Right cardiac atrium (tissue), 5 donors: Measurements from ENCODE around the gene IFTAP. TPM values are rescaled to one million over a fixed set of nuclear protein-coding genes. Genes with fewer than 3 reads are reported as not detected.
"Not testable (repeated sequence)": the region's sequence is repeated elsewhere in the genome, so short reads cannot be mapped to it uniquely, and the experiment has no call there.

Experiments
- ATAC-seq, 2 donors: fragments of 200-7000 bp; cut with Tn5 transposase; one replicate each; pipeline versions ENCODE4 v1.8.0 to v1.9.1; 2020; ENCODE audit warnings: moderate library complexity in 2 of 2, mild to moderate bottlenecking in 1 of 2
- DNase-seq, 3 donors: peaks; one replicate each; pipeline ENCODE4 v3.0.0-alpha.2; 2020
- H3K27ac ChIP-seq: one replicate; pipeline ENCODE4 v1.5.1; 2013; ENCODE audit warnings: mild to moderate bottlenecking, low read length, control low read depth, moderate library complexity
- H3K27me3 ChIP-seq: one replicate; pipeline ENCODE4 v1.6.1; 2013; ENCODE audit not compliant: control insufficient read depth, insufficient read depth
- H3K4me1 ChIP-seq: one replicate; pipeline ENCODE4 v1.6.1; 2013; ENCODE audit warnings: low read length; ENCODE audit not compliant: control insufficient read depth, insufficient read depth
- H3K4me3 ChIP-seq: one replicate; pipeline ENCODE4 v1.5.1; 2013; ENCODE audit warnings: low read length, control low read depth
- H3K9me3 ChIP-seq: one replicate; pipeline ENCODE4 v1.6.1; 2013; ENCODE audit warnings: low read length; ENCODE audit not compliant: control insufficient read depth
- WGBS: extraction: QIAGEN DNeasy Blood & Tissue Kit; methylation state at CpG from one replicate; pipeline ENCODE4 v1.1.7; 2013; 5-methylcytosine and 5-hydroxymethylcytosine counted together
- intact Hi-C, 4 donors: fragments of 100-400 bp; cut with DNase I; formaldehyde crosslinking; loops; one replicate each; pipeline versions ENCODE4 v1.11.0 to v1.14.0; 2022 to 2023
- long read RNA-seq, 4 donors: library from polyadenylated mRNA; unstranded; transcript quantifications; one replicate each; pipeline ENCODE4 v2.0.0, GENCODE V29; 2020 to 2021
- polyA plus RNA-seq: library from polyadenylated mRNA; stranded (reverse); fragments of 200-250 nt; gene quantifications from one replicate; pipeline ENCODE4 v1.2.3, GENCODE V29; 2013
- total RNA-seq, 4 donors: library from RNA; stranded (reverse); fragmentation: NEBNext Ultra II Directional; extraction: Animal tissue kit (Norgen Biotek cat#: 25700); gene quantifications; one replicate each; pipeline ENCODE4 v1.2.1, GENCODE V29; 2021
- donor health status: healthy with polysubstance abuse.
- donor health status: DM: no; HTN: yes; CAD: no.
- donor health status: DM: no; HTN: no; CAD: no.
- donor health status: DM: no; HTN: yes; CAD: no; lungs with severe emphysema.
- donor health status: DM: yes; HTN: yes; CAD: no.

The IFTAP gene, protein sequence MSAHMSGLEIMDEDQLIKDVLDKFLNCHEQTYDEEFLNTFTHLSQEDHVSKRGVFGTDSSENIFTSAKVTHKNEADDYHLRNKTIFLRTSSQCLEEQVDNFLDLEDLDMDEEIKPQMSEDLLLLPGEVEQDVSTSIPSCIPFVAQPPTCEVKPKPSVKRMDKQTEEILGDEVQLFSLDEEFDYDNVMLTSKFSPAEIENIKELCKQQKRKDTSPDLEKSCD
- total RNA-seq (10 to 100 TPM; 28.3 to 43.7 (median 39.5) TPM), polyA plus RNA-seq (89.2 TPM)
- long read RNA-seq, donor 1, transcript C11orf74-208 (6 exons, 694 nt) = major isoform, 13 of 31 reads
- long read RNA-seq, donor 1, transcript C11orf74-201 (6 exons, 863 nt) = minor isoform, 12 of 31 reads
- long read RNA-seq, donor 1, partial matches to known transcripts = 0 of 31 reads
- long read RNA-seq, donor 1, other reads (novel, unspliced or antisense) = 2 of 31 reads
- long read RNA-seq, donor 2, transcript C11orf74-208 (6 exons, 694 nt) = minor isoform, 5 of 21 reads
- long read RNA-seq, donor 2, transcript C11orf74-201 (6 exons, 863 nt) = major isoform, 11 of 21 reads
- long read RNA-seq, donor 2, partial matches to known transcripts = 0 of 21 reads
- long read RNA-seq, donor 2, other reads (novel, unspliced or antisense) = 4 of 21 reads
- long read RNA-seq, donor 3, transcript C11orf74-201 (6 exons, 863 nt) = minor isoform, 6 of 30 reads
- long read RNA-seq, donor 3, transcript C11orf74-208 (6 exons, 694 nt) = major isoform, 12 of 30 reads
- long read RNA-seq, donor 3, partial matches to known transcripts = 0 of 30 reads
- long read RNA-seq, donor 3, other reads (novel, unspliced or antisense) = 5 of 30 reads
- long read RNA-seq, donor 4, transcript C11orf74-201 (6 exons, 863 nt) = major isoform, 6 of 14 reads
- long read RNA-seq, donor 4, partial matches to known transcripts = 0 of 14 reads
- long read RNA-seq, donor 4, other reads (novel, unspliced or antisense) = 1 of 14 reads

DNA sequence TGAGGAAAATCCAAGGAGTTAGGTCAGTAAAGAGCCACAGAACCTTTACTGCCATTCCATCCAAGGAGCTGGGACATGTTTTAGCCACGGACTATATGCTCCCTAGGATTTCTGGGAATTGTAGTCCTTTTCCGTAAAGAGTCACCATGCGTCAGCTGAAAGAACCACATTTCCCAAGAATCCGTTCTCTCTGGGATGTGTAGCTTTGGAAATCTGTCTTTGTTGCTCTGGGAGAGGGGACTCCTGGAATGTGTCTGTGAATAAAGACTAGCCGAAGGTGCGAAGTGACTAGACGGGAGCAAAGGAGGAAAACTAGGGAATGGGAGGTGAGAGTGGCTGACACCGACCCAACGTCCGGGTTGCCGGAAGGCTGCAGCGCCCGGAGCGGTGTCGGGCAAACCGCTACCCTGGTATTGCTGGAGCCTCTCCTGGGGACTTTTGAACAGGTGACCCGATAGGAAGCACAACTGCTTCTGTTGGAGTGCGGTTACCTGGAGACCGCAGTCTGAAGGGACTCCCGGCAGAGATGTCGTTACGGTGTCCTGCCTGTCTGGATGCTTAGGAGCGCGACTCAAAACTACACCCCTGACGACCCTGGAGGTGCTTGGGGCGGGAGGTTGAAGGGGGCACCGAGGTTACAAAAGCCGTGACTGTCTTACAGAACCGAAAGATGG is at the start of gene IFTAP:
Gene IFTAP, plus strand, starts transcription at position 187 of the 674 bp plus-strand sequence. CDS start 15,602 bp downstream, outside the sequence.
- DNase-seq = peak; percentile 12 to 49 (median 46)
- WGBS = under 1% methylated on average over 29 of the region's 29 CpGs
- Histone ChIP-seq H3K4me3 (peak within 1 kb of the TSS; percentile 85), H3K27me3 (no peaks in the 10 kb centered on the region), H3K4me1 (no peaks in the 10 kb centered on the region), H3K9me3 (no peaks in the 10 kb centered on the region), H3K27ac (peak within 1 kb of the TSS; percentile 34)
- peak; percentile 100 for ATAC-seq
- intact Hi-C loops = no loop called here

DNA sequence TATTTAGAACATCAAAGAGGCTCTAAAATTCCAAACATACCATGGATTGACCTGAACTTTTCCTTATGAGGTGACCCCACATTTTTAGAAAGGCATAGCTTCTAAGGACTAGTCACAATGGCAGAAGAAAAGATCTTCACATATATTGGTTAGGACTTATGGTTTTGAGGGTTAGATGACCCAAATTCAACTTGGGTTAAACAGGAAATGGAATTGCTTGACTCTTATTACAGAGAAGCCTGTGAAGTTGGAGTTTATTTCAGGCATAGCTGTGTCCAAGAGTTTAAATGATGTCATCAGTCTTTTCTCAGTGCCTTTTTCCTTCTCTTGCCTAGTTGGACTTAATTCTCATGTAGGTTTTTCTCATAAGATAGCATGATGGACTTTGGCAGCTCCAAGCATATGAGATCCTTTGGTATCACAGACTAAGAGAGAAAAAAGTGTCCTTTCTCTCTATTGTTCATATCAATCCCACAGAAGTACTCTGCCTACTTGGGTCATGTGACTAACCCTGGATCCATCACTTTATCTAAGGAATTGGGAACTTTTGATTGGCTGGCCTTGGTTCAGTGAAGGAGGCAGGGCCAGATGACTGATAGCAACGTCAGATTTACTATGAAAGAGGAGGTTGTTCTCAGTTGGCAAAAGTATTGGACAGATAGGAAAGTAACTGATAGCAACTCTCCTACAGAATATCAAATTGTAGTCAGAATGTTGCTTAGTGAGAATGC is 43.8 kb upstream of the IFTAP start:
- no peak for DNase-seq
- intact Hi-C loops = no loop called here
- H3K4me1 ChIP-seq = no peaks in the 10 kb centered on the region
- ATAC-seq = no peak
- WGBS = 21% methylated on average over 1 of the region's 1 CpG
- H3K27ac ChIP-seq = no peak overlapping the region
- H3K9me3 ChIP-seq = no peaks in the 10 kb centered on the region
- no peak overlapping the region for H3K4me3 ChIP-seq
- no peaks in the 10 kb centered on the region for H3K27me3 ChIP-seq

DNA sequence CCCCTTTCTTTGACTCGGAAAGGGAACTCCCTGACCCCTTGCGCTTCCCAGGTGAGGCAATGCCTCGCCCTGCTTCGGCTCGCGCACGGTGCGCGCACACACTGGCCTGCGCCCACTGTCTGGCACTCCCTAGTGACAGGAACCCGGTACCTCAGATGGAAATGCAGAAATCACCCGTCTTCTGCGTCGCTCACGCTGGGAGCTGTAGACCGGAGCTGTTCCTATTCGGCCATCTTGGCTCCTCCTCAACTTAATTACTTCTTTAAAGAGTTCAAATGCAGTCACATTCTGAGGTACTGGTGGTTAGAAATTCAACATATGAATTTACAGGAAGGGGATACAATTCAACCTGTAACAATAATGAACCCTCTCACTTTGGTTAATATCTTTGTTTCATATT is 36.9 kb upstream of the IFTAP start:
- H3K27ac ChIP-seq, ATAC-seq, H3K9me3 ChIP-seq, H3K27me3 ChIP-seq, H3K4me3 ChIP-seq, DNase-seq, H3K4me1 ChIP-seq, intact Hi-C loops: not testable (repeated sequence)
- WGBS = 94% methylated on average over 14 of the region's 17 CpGs

DNA sequence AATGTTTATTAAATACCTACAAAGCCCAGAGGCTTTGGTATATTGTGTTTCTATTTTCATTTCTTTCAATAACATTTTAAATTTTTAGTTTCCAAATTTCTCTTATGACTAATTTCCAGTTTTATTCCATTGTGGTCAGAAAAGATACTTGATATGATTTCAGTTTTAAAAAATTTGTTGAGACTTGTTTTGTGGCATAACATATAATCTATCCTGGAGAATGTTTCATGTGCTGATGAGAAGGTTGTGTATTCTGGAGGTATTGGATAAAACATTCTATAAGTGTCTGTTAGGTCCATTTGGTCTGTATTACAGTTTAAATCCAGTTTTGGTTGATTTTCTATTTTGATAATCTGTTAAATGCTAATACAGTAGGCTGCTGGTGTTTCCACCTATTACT is 36.3 kb upstream of the IFTAP start:
- ATAC-seq (no peak), DNase-seq (no peak)
- Histone ChIP-seq H3K4me1 (no peaks in the 10 kb centered on the region), H3K4me3 (no peak overlapping the region), H3K9me3 (no peaks in the 10 kb centered on the region), H3K27ac (no peak overlapping the region), H3K27me3 (no peaks in the 10 kb centered on the region)
- intact Hi-C loops = no loop called here

DNA sequence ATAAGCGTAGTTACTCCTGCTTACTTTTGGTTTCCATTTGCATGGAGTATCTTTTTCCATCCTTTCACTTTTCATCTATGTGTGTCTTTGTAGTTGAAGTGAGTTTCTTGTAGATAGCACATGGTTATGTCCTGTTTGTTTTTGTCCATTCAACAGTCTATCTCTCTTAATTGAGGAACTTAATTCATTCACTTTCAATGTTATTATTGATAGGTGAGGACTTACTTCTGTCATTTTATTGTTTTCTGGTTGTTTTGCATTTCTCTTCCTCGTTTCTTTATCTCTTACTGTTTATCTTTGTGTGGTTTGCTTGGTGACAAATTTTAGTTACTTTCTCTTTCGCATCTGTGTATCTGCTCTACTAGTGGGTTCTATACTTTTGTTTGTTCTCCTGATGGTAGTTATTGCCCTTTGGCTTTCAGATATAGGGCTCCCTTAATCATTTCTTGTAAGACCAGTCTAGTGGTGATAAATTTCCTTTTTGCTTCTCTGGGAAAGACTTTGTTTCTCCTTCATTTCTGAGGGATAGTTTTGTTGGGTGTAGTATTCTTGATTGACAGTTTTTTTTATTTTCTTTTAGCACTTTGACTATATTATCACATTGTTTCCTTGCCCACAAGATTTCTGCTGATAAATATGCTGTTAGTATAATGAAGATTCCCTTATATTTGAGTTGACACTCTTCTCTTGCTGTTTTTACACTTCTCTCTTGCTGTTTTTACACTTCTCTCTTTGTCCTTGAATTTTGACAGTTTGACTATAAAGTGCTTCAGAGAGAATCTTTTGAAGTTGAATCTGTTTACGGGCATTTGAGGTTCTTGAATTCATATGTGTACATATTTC is 35.5 kb upstream of the IFTAP start:
- WGBS = 68% methylated on average over 4 of the region's 4 CpGs
- no peak for ATAC-seq
- Histone ChIP-seq H3K9me3 (no peaks in the 10 kb centered on the region), H3K4me3 (no peak overlapping the region), H3K27ac (no peak overlapping the region), H3K4me1 (no peaks in the 10 kb centered on the region), H3K27me3 (no peaks in the 10 kb centered on the region)
- DNase-seq = no peak
- intact Hi-C loops = no loop called here

DNA sequence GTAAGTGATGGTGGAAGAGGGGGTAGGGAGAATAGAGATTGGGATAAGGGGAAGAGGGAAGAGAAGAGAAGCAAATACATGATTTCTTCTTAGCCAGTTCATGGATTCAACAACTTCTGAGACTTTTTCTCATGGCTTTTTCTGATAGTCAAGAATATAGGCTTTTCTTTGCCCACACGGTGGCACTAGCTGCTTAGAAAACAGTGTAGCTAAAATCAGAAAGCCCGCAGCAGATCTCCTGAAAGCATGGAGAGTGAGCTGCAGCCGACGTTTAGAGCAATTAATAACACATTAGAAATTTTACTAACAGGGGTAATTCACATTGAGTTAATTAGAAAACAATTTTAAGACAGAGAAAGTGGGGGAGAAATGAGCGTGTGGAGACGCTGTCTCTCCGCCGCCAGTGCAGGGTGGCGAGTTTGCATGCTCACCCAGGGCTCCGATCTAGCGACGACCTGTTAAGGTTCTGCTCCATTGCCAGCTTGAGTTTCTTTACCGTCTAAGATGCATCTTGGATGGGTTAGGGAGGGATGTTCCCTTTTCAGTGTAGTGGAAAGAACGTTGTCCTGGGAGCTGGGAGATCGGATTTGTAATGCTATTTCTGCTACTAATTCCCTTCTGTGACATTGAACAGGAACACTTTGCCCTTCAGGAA is 29.8 kb upstream of the IFTAP start:
- Histone ChIP-seq H3K27ac (no peak overlapping the region), H3K27me3 (no peaks in the 10 kb centered on the region), H3K4me1 (peaks cover 2% of the 10 kb centered on the region), H3K9me3 (no peaks in the 10 kb centered on the region), H3K4me3 (peak overlapping the region; percentile 51)
- WGBS = 6% methylated on average over 15 of the region's 15 CpGs
- intact Hi-C loops = loop anchor here (5.0 to 10.0 kb wide), 5 partner anchors 60 to 188 kb away; no protein-coding TSS in a partner anchor
- DNase-seq (peak in 2 of 3 donors; percentile 39 to 55), ATAC-seq (peak; percentile 76 to 82)

DNA sequence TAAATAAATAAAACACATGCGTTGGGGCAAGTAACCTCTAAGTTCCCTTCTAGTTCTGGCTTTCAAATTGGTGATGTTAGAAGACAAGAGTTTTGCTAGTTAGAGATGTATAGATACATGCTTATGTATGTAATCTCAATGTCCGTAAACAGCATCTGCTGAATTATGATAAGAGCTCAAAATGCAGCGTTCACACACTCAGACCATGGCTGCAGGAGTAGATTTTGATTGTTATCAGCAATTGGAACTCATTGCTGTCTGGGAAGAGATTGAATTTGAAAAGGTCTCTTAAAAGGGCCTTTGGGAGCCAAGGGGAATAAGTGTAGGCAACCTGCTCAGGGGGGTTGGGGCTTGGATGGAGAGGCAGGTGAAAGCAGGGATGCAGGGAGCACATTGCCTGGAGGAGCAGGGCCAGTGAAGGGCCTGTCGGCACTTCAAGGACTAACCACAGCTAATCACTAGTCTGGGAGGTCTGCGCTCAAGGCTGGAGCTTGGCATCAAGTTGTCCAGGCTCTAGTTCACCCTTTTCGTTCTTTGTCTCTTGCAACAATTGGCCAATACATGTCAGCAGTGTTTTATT is 29.2 kb upstream of the IFTAP start:
- 62% methylated on average over 6 of the region's 6 CpGs for WGBS
- intact Hi-C loops = loop anchor here in 3 of 4 donors (5.0 to 10.0 kb wide), 4 partner anchors 60 to 187 kb away; no protein-coding TSS in a partner anchor
- no peak for ATAC-seq
- DNase-seq = no peak
- Histone ChIP-seq H3K9me3 (no peaks in the 10 kb centered on the region), H3K27me3 (no peaks in the 10 kb centered on the region), H3K4me3 (no peak overlapping the region), H3K27ac (no peak overlapping the region), H3K4me1 (peaks cover 2% of the 10 kb centered on the region)

DNA sequence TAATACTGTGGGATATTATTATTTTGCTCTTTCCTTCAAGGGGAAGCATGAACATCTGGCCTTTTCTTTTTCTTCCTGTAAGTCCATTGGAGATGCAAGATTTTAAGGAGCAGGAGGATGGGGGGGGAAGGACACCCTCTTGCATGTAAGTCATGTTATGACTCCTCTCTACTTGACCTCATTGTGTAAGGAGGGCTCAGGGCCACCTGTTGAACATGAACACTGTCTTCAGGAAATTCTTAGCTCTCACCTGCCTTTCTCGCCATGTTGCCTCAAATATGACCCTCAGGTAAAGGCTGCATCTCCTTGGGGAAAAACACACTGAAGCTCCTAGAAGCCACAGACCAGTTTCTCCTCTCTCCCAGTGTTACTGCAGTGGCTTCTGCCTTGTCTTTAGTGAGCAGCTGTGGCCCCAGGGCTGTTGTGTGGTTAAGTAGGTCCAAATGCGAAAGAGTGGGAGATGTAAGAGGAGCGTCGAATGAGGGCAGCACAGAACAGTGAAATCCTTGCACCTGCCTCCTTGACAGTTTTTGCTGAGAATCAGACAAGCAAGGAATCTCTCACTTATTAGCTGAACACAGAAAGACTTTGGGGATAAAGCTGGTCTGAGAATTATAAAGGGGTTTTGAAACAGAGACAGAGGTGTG is 27.8 kb upstream of the IFTAP start:
- Histone ChIP-seq H3K27me3 (no peaks in the 10 kb centered on the region), H3K9me3 (no peaks in the 10 kb centered on the region), H3K4me3 (no peak overlapping the region), H3K27ac (no peak overlapping the region), H3K4me1 (peaks cover 2% of the 10 kb centered on the region)
- no peak for ATAC-seq
- no peak for DNase-seq
- intact Hi-C loops = loop anchor here in 3 of 4 donors (5.0 to 10.0 kb wide), 4 partner anchors 58 to 186 kb away; no protein-coding TSS in a partner anchor
- 93% methylated on average over 4 of the region's 4 CpGs for WGBS

DNA sequence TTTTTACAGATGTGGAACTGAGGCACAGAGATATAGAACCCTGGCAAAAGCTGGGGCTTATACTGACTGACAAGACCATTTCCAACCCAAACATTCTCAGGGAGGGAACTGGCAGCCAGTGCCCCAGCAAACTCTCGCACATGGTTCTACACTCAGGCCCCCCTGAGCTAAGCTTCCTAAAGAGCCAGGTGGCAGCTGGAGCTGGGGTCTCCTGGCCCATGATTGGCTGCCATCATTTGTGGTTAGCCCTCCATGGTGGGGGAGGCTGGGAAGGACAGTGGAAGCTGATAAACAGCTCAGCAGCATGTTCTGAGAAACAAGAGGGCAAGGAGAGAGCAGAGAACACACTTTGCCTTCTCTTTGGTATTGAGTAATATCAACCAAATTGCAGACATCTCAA is 26.6 kb upstream of the IFTAP start, which contains the start of gene RAG1:
Gene RAG1, plus strand, starts transcription at position 314 of the 400 bp plus-strand sequence. CDS start 5,298 bp downstream, outside the sequence.
- H3K4me1 ChIP-seq = peaks cover 2% of the 10 kb centered on the region
- DNase-seq (no peak), ATAC-seq (no peak)
- WGBS = 92% methylated on average over 1 of the region's 1 CpG
- intact Hi-C loops = loop anchor here in 3 of 4 donors (5.0 to 10.0 kb wide), 4 partner anchors 57 to 185 kb away; no protein-coding TSS in a partner anchor
- H3K27ac ChIP-seq = no peak within 1 kb of the TSS
- no peaks in the 10 kb centered on the region for H3K9me3 ChIP-seq
- no peak within 1 kb of the TSS for H3K4me3 ChIP-seq
- H3K27me3 ChIP-seq = no peaks in the 10 kb centered on the region
